Activated naive CD8-positive, alpha-beta T cell (primary cell): ENCODE measurements around the gene MT4.
A peak's percentile ranks its signal among the peaks of the same experiment; 100 is the strongest.
"Not testable (repeated sequence)": the region's sequence is repeated elsewhere in the genome, so short reads cannot be mapped to it uniquely, and the experiment has no call there.

Source experiments
- H3K27ac Mint-ChIP-seq: one replicate; pipeline ENCODE4 v1.8.0; 2021; ENCODE audit warnings: mixed read lengths
- H3K27me3 Mint-ChIP-seq: one replicate; pipeline ENCODE4 v1.8.0; 2021; ENCODE audit warnings: mixed read lengths
- H3K36me3 Mint-ChIP-seq: one replicate; pipeline ENCODE4 v1.8.0; 2021; ENCODE audit warnings: mixed read lengths
- H3K4me1 Mint-ChIP-seq: one replicate; pipeline ENCODE4 v1.8.0; 2021; ENCODE audit warnings: low read depth, mixed read lengths
- H3K4me3 Mint-ChIP-seq: one replicate; pipeline ENCODE4 v1.8.0; 2021; ENCODE audit warnings: mild to moderate bottlenecking, mixed read lengths
- H3K9me3 Mint-ChIP-seq: one replicate; pipeline ENCODE4 v1.8.0; 2021; ENCODE audit warnings: low read depth, mixed read lengths

MT4 gene

DNA sequence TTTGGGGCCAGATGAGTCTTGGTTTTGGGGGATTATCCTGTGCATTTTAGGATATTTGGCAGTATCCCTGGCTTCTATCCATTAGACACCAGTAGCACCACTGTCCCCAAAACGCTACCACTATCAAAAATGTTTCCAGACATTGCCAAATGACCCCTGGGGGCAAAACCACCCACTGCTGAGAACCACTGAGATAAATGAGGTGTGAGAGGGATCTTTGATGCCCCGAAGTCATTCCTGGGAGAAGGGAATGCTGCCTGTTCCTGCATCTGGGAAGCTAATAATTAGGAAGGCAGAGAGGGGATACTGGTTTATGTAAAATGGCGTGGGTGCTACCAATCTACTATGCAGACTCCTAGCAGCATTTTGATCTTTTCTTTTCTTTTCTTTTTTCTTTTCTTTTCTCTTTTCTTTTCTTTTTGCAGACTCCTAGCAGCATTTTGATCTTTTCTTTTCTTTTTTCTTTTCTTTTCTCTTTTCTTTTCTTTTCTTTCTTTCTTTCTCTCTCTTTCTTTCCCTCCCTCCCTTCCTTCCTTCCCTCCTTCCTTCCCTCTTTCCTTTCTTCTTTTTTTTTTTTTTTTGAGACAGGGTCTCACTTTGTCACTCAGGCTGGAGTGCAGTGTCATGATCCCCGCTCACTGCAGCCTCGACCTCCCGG lies 15.6 kb downstream of the MT4 start:
- Mint-ChIP-seq H3K9me3 (no peaks in the 10 kb centered on the region), H3K36me3 (no peaks in the 10 kb centered on the region), H3K27me3 (no peaks in the 10 kb centered on the region), H3K27ac (no peak overlapping the region), H3K4me3 (no peak overlapping the region), H3K4me1 (peaks cover 6% of the 10 kb centered on the region)

DNA sequence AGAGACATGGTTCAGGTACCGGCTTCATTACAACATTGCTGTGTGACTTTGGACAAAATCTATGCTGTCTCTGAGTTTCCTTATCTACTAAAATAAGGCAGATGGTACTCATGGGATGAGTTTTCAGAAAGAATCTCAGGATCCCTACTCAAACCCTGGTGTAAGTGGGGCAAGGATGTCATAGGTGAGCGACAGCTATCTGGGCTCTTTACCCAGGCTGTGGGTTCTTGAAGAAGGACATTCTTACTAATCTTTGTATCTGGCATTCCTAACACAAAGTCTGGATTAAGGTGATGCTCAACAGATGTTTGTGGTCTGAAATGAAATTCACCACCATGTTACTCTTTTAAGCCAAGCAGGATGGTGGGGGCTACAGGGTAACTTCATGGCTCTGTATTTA lies 18.0 kb downstream of the MT4 start:
- H3K4me1 Mint-ChIP-seq, H3K4me3 Mint-ChIP-seq, H3K27me3 Mint-ChIP-seq, H3K36me3 Mint-ChIP-seq, H3K27ac Mint-ChIP-seq, H3K9me3 Mint-ChIP-seq: not testable (repeated sequence)

DNA sequence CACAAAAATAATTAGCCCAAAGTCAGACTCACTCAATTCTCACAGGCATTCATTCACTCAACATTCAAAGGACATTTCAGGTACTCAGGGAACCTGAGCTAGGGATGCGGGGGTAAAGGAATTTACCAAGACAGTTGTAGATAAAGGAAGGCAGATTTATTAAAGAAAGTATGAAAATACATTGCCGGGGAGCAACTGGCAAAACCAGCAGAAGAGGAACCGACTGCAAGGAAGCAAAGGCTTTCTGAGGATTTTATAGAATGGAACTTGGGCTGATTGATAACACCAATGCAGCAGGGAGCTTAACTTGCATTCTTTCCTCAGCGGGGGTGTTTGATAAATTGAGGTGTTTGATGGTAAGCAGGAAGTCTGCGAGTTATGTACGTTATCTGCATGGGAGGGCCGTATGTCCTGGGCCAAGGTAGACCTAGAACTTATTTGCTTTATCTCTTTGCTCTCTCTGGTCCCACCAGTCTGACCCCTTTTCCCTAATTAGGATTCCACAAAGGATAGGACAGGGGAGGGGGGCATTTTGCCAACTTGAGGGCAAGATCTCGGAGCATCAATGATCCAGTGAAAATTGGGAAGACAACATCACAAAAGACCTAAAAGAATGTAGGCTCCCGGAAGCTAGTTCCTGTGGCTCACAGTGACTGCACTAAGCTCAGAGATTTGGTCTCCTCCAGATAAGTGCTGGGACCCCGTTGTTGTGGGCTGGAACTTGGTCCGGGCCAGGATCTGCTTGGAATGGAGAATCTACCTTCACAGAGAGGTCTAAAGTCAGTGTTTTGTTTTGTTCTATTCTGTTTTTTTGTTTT lies 18.7 kb downstream of the MT4 start:
- Mint-ChIP-seq H3K9me3 (no peaks in the 10 kb centered on the region), H3K27me3 (no peaks in the 10 kb centered on the region)

DNA sequence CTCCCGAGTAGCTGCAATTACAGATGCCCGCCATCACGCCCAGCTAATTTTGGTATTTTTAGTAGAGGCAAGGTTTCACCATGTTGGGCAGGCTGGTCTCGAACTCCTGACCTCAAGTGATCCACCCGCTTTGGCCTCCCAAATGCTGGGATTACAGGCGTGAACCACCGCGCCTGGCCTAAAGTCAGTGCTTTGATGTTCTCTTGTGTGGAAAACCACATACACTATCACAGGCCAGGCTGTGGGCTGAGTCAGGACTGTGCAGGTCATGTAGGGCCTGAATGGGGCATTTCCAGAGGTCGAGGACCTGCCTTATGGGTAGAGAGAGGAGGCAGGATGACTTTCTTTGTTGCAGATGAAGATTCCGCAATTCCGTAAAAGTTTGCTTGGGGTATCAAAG lies 19.4 kb downstream of the MT4 start:
- peaks cover 3% of the 10 kb centered on the region for H3K4me1 Mint-ChIP-seq
- H3K9me3 Mint-ChIP-seq, result no peaks in the 10 kb centered on the region
- H3K36me3 Mint-ChIP-seq, result no peaks in the 10 kb centered on the region
- H3K27me3 Mint-ChIP-seq, result no peaks in the 10 kb centered on the region
- no peak overlapping the region for H3K4me3 Mint-ChIP-seq
- H3K27ac Mint-ChIP-seq, result no peak overlapping the region

More for the DNA sequence above, 18.7 kb downstream of the MT4 start:
- H3K4me3 Mint-ChIP-seq, result no peak overlapping the region
- H3K36me3 Mint-ChIP-seq, result no peaks in the 10 kb centered on the region
- no peaks in the 10 kb centered on the region for H3K4me1 Mint-ChIP-seq
- no peak overlapping the region for H3K27ac Mint-ChIP-seq

DNA sequence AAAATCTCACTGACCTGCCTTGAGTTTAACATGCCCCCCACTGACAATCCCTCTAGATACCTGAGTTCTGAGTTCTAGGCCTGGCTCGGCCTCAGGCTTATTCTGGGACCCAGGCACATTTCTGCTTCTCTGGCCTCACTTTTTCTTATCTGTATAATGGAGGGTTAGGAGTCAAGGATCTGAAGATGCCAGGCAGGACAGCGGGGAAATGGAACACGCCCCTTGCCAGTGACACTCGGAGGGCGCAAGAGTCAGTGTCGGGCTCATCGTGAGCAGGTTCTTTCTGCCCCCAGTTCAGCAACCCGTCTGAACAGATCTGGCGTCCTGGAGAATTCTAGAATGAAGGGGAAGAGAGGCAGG lies 23.9 kb downstream of the MT4 start:
- H3K9me3 Mint-ChIP-seq, result no peaks in the 10 kb centered on the region

DNA sequence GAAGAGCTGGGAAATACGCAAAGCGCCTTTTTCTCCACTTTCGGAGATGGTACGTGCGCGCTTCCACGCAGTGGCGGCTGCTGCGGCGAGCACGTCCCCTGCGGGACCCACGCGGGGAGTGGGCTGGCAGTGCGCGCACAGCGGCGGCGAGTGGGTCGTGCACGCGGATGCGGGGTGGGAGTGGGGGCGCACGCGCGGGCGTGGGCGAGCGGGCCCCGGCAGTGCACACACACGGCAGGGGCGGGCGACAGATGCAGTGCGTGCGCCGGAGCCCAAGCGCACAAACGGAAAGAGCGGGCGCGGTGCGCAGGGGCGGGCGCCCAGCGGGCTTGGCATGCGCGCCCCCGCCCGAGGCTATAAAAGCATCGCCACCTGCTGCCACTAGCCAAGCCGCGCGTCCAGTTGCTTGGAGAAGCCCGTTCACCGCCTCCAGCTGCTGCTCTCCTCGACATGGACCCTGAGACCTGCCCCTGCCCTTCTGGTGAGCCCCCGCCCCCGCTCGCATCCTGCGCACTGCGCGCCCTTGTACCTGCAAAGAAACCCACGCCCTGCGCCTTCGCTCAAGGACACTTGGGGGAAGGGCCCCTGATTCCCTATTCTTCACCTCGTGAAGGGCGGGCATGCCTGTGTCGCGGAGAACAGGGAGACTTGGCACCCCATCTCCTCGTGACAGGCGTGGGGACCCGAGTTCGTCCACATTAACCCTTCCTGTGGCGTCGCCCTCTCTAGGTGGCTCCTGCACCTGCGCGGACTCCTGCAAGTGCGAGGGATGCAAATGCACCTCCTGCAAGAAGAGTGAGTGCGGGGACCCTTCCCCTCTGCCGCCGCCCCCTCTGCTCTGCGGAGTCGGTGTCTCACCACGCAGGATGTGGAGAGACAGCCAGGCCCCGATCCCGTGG lies 24.5 kb downstream of the MT4 start, which contains the start of gene MT3:
MT3 (plus strand) TSS at position 388 of the 899 bp plus-strand sequence; CDS start at position 451, 63 bp downstream.
- Mint-ChIP-seq H3K36me3 (no peaks in the 10 kb centered on the region), H3K4me3 (peak within 1 kb of the TSS; percentile 90), H3K27me3 (no peaks in the 10 kb centered on the region), H3K4me1 (peaks cover 14% of the 10 kb centered on the region), H3K9me3 (no peaks in the 10 kb centered on the region), H3K27ac (no peak within 1 kb of the TSS)

More for the DNA sequence above, 23.9 kb downstream of the MT4 start:
- Mint-ChIP-seq H3K4me3 (peak overlapping the region; percentile 90), H3K36me3 (no peaks in the 10 kb centered on the region), H3K4me1 (peaks cover 14% of the 10 kb centered on the region), H3K27me3 (no peaks in the 10 kb centered on the region), H3K27ac (no peak overlapping the region)

DNA sequence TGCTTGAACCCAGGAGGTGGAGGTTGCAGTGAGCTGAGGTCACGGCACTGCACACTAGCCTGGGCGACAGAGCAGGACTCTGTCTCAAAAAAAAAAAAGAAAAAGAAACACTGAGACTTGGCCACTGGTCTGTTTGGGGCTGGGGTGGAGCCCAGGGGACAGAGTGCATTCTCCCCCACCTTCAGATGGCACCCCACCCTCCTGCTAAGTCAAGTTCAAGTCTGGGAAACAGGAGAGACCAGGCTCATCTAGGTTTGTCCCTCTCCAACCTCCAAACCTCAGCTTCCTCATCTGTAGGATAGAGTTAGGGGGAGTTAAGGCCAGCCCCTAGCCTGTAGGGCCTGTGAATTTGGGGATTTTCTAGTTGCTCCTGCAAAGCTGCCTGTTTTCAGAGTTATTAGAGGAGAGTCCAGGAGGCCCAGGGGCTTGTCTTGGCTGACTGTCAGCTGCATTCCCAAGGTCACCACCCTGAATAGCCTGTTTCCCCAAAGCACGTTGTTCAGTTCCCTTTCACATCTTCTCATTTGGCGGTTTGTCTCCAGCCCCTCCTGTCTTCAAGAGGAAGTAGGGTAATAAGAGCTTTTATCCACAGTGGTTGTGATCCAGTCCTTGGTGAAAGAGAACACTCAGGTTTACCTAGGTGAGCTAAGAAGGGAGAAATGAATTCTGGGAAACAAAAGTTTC lies 26.6 kb downstream of the MT4 start:
- H3K36me3 Mint-ChIP-seq, result no peaks in the 10 kb centered on the region
- no peak overlapping the region for H3K4me3 Mint-ChIP-seq
- no peaks in the 10 kb centered on the region for H3K9me3 Mint-ChIP-seq
- no peak overlapping the region for H3K27ac Mint-ChIP-seq
- H3K4me1 Mint-ChIP-seq, result peaks cover 14% of the 10 kb centered on the region
- no peaks in the 10 kb centered on the region for H3K27me3 Mint-ChIP-seq

DNA sequence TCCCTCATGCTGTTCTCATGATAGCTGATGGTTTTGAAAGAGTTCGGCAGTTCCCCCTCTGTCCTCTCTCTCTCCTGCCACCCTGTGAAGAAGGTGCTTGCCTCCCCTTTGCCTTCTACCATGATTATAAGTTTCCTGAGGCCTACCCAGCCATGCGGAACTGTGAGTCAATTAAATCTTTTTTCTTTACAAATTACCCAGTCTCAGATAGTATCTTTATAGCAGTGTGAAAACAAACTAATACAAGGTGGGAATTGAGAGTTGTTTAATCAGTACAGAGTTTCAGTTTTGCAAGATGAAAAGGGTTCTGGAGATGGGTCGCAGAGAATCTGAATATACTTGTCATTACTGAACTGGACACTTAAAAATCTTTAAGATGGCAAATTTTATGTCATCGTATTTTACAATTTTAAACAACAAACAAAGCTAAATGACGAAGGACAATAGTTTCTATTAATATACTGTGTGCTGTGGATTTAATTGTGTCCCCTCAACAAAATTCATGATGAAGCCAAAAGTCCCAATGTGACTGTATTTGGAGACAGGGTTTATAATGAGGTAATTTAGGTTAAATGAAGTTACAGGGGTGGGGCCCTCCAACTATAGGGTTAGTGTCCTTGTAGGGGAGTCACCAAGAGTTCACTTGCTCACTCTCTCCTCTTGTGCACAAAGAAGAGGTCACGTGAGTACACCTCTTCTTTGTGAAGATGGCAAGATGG lies 28.9 kb downstream of the MT4 start:
- no peaks in the 10 kb centered on the region for H3K9me3 Mint-ChIP-seq
- H3K27me3 Mint-ChIP-seq, result no peaks in the 10 kb centered on the region
- no peak overlapping the region for H3K27ac Mint-ChIP-seq
- H3K36me3 Mint-ChIP-seq, result no peaks in the 10 kb centered on the region
- peaks cover 16% of the 10 kb centered on the region for H3K4me1 Mint-ChIP-seq
- no peak overlapping the region for H3K4me3 Mint-ChIP-seq

DNA sequence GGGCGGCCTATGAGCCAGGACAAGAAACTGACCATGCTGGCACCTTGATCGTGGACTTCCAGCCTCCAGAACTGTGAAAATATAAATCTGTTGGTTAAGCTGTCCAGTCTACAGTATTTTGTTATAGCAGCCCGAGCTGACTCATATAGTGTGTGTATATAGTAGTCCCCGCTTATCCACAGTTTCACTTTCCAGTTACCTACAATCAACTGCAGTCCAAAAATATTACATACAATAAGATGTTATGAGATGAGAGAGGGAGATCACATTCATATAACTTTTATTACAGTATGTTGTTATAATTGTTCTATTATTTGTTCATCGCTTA lies 29.4 kb downstream of the MT4 start:
- Mint-ChIP-seq H3K4me3 (no peak overlapping the region), H3K36me3 (no peaks in the 10 kb centered on the region), H3K27ac (no peak overlapping the region), H3K27me3 (no peaks in the 10 kb centered on the region), H3K9me3 (no peaks in the 10 kb centered on the region), H3K4me1 (peaks cover 14% of the 10 kb centered on the region)

DNA sequence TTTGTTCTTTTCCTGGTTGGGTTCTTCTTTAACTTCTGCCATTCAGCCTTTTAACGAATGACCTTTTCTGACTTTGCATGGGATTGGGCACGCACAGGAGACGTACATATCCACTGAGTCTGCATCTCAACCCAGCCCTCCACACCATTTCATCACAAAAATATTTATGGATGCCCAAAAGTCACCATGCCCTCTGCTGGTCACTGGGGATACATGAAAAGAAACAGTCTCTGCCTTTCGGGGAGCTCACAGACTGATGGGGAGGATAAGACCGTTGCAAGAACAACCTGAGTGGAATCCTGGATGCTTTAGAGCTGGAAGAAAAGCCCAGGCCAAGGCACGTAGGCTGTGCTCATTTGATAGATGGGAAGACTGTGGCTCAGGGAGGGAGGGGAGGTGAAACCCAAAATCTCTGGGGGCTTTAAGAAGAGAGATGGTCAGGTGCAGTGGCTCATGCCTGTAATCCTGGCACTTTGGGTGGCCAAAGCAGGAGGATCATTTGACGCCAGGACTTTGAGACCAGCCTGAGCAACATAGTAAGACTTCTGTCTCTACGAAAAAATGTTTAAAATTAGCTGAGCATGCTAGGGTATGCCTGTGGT lies 35.6 kb downstream of the MT4 start:
- no peaks in the 10 kb centered on the region for H3K36me3 Mint-ChIP-seq
- H3K27me3 Mint-ChIP-seq, result no peaks in the 10 kb centered on the region
- H3K27ac Mint-ChIP-seq, result no peak overlapping the region
- no peaks in the 10 kb centered on the region for H3K9me3 Mint-ChIP-seq
- no peak overlapping the region for H3K4me3 Mint-ChIP-seq
- H3K4me1 Mint-ChIP-seq, result peaks cover 5% of the 10 kb centered on the region

DNA sequence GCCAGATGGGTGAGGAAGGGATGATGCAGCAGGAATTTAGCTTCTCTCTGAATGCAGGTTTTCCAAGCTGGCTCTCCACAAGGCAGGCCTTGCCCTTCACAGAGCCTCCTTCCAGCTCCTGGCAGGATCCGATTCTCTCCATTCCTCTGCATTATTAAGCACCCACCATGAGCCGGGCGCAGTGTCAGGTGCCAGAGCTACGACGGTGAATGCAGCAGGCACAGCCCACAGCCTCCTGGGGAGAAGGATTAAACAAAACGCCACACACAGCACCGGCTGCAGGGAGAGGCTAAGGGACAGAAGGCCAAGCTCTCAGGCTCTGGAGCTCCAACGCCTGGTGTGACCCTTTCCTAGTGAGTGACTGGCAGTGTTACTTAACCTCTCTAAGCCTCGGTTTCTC lies 36.5 kb downstream of the MT4 start:
- Mint-ChIP-seq H3K4me3 (no peak overlapping the region), H3K9me3 (no peaks in the 10 kb centered on the region), H3K27me3 (no peaks in the 10 kb centered on the region), H3K36me3 (no peaks in the 10 kb centered on the region), H3K4me1 (peaks cover 13% of the 10 kb centered on the region), H3K27ac (no peak overlapping the region)

DNA sequence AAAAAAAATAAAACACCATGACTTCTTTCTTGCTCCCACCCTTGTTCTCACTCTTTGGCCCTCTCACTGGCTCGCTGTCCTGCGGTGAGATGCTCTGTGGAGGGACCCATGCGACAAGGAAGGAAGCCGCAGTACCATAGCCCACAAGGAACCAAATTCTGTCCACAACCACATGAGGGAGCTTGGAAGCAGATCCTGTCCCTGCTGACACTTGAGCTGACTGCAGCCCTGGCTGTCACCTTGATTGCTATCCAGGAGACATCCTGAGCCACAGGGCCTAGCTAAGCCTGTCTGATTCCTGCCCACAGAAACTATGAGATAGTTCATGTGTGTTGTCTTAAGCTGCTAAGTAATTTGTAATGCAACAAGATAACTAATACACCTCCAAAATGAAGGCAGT lies 38.7 kb downstream of the MT4 start:
- Mint-ChIP-seq H3K27me3 (no peaks in the 10 kb centered on the region), H3K4me3 (no peak overlapping the region), H3K36me3 (no peaks in the 10 kb centered on the region), H3K27ac (no peak overlapping the region), H3K9me3 (no peaks in the 10 kb centered on the region), H3K4me1 (peaks cover 26% of the 10 kb centered on the region)

DNA sequence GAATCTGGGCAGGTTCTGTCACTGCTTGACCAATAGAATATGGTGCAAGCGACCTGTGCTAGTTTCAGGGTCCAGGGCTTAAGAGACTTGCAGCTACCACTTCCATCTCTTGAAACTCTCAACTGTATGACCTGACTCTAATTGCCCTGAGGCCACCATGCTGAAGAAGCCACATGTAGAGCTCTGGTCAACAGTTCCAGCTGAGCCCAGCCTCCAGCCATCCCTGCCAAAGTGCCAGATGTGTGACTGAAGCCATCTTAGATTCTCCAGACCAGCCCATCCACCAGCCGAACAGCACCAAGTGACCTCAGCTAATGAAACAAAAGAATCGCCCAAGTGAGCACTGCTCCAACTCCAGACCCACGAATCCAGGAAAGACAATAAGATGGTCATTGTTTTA lies 40.1 kb downstream of the MT4 start:
- Mint-ChIP-seq H3K27me3 (no peaks in the 10 kb centered on the region), H3K4me1 (peaks cover 33% of the 10 kb centered on the region), H3K27ac (peak overlapping the region; percentile 41)

DNA sequence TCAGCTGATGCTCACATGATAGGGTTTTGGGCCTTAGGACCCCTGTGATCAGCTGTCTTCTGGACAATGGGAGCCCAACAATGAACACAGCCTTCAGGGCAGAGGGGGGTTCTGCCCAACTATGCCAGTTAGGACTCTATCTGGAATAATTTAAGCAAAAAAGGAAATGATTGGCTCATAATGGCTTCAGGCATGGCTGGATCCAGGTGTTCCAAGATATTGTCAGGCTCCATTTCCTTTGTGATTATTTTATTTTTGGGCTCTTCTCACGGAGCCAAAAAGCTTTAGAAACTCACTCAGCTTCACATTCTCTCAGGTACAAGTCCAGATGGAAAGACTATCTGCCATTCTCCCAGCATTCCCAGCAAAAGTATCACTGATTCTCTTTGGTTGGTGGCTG lies 40.6 kb downstream of the MT4 start:
- Mint-ChIP-seq H3K27ac (no peak overlapping the region), H3K4me3 (no peak overlapping the region), H3K4me1 (peaks cover 37% of the 10 kb centered on the region), H3K9me3 (no peaks in the 10 kb centered on the region), H3K27me3 (no peaks in the 10 kb centered on the region), H3K36me3 (no peaks in the 10 kb centered on the region)

More for the DNA sequence above, 40.1 kb downstream of the MT4 start:
- no peaks in the 10 kb centered on the region for H3K9me3 Mint-ChIP-seq
- H3K4me3 Mint-ChIP-seq, result no peak overlapping the region
- H3K36me3 Mint-ChIP-seq, result no peaks in the 10 kb centered on the region
